Measurements from ENCODE around the gene RBM5.

Gene RBM5

DNA sequence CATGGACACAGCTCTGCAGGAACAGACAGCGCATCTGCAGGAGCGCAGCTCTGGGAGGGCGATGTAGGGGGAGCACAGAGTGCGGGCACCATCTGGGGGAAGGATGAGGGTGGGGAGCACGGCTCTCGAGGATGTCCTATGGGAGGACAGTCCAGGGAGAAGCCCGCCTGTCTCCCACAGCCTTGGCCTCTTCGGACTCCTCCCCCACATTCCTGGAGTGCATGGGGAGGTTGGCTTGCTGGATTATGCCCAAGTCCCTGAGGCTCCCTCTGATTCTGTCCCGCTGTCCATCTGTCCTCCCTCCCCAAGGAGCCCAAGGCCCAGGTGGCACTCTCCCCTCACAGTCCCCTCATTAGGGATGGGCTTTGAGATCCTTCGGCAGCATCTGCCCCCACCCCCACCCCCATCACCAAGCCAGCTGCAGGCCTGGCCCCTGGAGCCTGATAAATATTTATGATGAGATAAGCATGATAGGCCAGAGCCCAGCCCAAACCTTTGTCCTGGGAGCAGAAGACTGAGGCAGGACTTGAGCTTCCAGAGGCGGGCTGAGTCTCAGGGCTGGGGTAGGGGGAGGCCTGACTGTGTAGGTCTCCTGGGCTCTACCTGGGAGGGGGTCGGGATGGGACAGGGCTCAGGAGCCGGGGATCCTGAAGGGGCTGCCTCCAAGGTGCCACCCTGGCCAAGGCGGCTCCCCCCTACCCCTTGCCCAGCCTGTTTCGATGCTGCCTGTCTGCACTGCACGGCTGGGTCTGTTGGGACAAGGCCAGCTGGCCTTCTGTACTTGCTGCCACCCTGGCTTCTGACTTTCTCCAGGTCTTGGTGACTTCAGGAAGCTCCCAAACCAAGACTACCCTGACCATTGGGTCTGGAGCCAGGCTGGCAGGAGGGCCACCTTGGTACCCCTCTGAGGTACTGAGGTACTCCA is 37.8 kb downstream of the RBM5 start:
- ATAC-seq = no peak
- no peak overlapping the region for H3K4me3 Mint-ChIP-seq
- H3K27me3 Mint-ChIP-seq = no peaks in the 10 kb centered on the region
- H3K4me1 Mint-ChIP-seq = peaks cover 5% of the 10 kb centered on the region
- H3K36me3 Mint-ChIP-seq = no peaks in the 10 kb centered on the region
- no peaks in the 10 kb centered on the region for H3K9me3 Mint-ChIP-seq
- no peak overlapping the region for H3K27ac Mint-ChIP-seq

GRCh38 chr3:50127251-50127691 is 38.6 kb downstream of the RBM5 start:
- no peak for ATAC-seq
- Mint-ChIP-seq H3K36me3 (no peaks in the 10 kb centered on the region), H3K27me3 (no peaks in the 10 kb centered on the region), H3K9me3 (no peaks in the 10 kb centered on the region), H3K27ac (no peak overlapping the region), H3K4me1 (peaks cover 5% of the 10 kb centered on the region), H3K4me3 (no peak overlapping the region)

DNA sequence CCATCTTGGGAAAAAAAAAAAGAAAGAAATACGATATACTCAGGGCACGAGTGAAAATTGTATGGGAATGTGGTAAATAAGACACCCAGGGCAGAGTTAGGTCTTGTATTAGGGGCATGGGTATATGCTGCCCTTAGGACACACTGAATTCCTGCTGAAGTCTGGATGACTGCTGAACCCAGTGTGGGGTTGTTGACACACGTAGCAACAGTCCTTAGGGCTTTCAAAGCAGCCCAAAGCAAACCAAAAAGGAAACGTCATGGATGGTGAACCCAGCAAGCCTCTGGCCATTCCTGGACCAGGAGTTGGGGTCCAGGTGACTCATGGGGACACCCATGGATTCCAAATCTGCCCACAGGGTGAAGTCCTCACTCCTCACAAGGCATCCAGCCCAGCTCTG is 39.3 kb downstream of the RBM5 start:
- peaks cover 4% of the 10 kb centered on the region for H3K4me1 Mint-ChIP-seq
- H3K27me3 Mint-ChIP-seq = peaks cover 7% of the 10 kb centered on the region
- ATAC-seq = no peak
- no peaks in the 10 kb centered on the region for H3K9me3 Mint-ChIP-seq
- H3K27ac Mint-ChIP-seq = no peak overlapping the region
- no peak overlapping the region for H3K4me3 Mint-ChIP-seq
- no peaks in the 10 kb centered on the region for H3K36me3 Mint-ChIP-seq

- Mint-ChIP-seq H3K4me3 (no peak overlapping the region), H3K27me3 (peaks cover 26% of the 10 kb centered on the region), H3K9me3 (no peaks in the 10 kb centered on the region), H3K36me3 (no peaks in the 10 kb centered on the region), H3K4me1 (no peaks in the 10 kb centered on the region), H3K27ac (no peak overlapping the region)
- ATAC-seq = no peak
Measured at GRCh38 chr3:50130436-50130835, 41.7 kb downstream of the RBM5 start.

GRCh38 chr3:50132421-50133282 is 43.9 kb downstream of the RBM5 start:
- no peaks in the 10 kb centered on the region for H3K36me3 Mint-ChIP-seq
- no peak overlapping the region for H3K27ac Mint-ChIP-seq
- no peaks in the 10 kb centered on the region for H3K9me3 Mint-ChIP-seq
- H3K4me1 Mint-ChIP-seq = no peaks in the 10 kb centered on the region
- peaks cover 28% of the 10 kb centered on the region for H3K27me3 Mint-ChIP-seq
- ATAC-seq = no peak
- H3K4me3 Mint-ChIP-seq = no peak overlapping the region

DNA sequence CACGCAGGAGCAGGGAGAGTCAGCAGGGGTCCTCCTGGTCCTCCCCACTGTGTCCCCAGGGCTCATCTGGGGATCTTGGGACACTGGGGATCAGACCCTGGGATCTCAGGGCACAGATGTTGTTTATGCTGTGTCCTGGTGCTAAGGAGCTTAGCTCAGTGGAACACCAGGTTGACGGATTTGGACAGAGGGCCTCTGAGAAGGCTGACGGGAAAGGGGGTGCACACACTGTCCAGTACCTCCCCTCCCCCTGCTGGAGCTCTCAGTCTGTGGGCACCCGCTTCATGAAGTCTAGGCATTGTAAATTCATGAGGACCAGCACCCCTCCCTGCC is 44.5 kb downstream of the RBM5 start:
- Mint-ChIP-seq H3K4me1 (peaks cover under 1% of the 10 kb centered on the region), H3K27me3 (peaks cover 33% of the 10 kb centered on the region), H3K27ac (no peak overlapping the region), H3K36me3 (no peaks in the 10 kb centered on the region), H3K4me3 (no peak overlapping the region), H3K9me3 (no peaks in the 10 kb centered on the region)
- ATAC-seq = no peak

- Mint-ChIP-seq H3K9me3 (no peaks in the 10 kb centered on the region), H3K27me3 (peaks cover 42% of the 10 kb centered on the region), H3K4me1 (peaks cover 6% of the 10 kb centered on the region), H3K36me3 (no peaks in the 10 kb centered on the region), H3K27ac (no peak overlapping the region), H3K4me3 (no peak overlapping the region)
- no peak for ATAC-seq
Measured at GRCh38 chr3:50134367-50134766, 45.6 kb downstream of the RBM5 start.

DNA sequence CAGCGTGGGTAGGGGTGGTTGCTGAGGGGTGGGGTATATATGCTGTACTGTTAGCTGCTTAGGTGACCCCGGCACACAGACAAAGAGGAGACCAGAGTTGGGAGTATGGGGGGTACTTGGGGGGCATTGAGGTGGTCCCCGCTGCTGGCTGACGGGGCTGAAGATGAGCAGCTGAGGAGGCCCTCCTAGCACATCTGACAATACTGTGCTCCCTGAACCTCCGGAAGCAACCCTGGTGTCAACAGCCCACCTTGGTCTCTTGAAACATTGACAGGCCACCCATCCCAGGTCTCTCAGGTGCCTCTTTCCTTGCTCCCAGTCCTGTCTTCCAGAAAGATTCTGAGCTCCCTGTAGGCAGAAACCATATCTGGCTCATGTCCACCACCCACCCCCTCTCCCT is 47.2 kb downstream of the RBM5 start:
- no peak for ATAC-seq
- Mint-ChIP-seq H3K4me1 (peaks cover 6% of the 10 kb centered on the region), H3K4me3 (no peak overlapping the region), H3K27ac (no peak overlapping the region), H3K36me3 (no peaks in the 10 kb centered on the region), H3K27me3 (peaks cover 53% of the 10 kb centered on the region), H3K9me3 (no peaks in the 10 kb centered on the region)

GRCh38 chr3:50136714-50137405 is 48.1 kb downstream of the RBM5 start:
- Mint-ChIP-seq H3K4me3 (no peak overlapping the region), H3K27me3 (peaks cover 62% of the 10 kb centered on the region), H3K4me1 (peaks cover 6% of the 10 kb centered on the region), H3K9me3 (no peaks in the 10 kb centered on the region), H3K36me3 (no peaks in the 10 kb centered on the region), H3K27ac (no peak overlapping the region)
- no peak for ATAC-seq

GRCh38 chr3:50137531-50137930 is 48.8 kb downstream of the RBM5 start:
- no peaks in the 10 kb centered on the region for H3K36me3 Mint-ChIP-seq
- H3K27me3 Mint-ChIP-seq = peaks cover 67% of the 10 kb centered on the region
- no peaks in the 10 kb centered on the region for H3K9me3 Mint-ChIP-seq
- ATAC-seq = no peak
- peaks cover 6% of the 10 kb centered on the region for H3K4me1 Mint-ChIP-seq
- H3K27ac Mint-ChIP-seq = no peak overlapping the region
- no peak overlapping the region for H3K4me3 Mint-ChIP-seq

DNA sequence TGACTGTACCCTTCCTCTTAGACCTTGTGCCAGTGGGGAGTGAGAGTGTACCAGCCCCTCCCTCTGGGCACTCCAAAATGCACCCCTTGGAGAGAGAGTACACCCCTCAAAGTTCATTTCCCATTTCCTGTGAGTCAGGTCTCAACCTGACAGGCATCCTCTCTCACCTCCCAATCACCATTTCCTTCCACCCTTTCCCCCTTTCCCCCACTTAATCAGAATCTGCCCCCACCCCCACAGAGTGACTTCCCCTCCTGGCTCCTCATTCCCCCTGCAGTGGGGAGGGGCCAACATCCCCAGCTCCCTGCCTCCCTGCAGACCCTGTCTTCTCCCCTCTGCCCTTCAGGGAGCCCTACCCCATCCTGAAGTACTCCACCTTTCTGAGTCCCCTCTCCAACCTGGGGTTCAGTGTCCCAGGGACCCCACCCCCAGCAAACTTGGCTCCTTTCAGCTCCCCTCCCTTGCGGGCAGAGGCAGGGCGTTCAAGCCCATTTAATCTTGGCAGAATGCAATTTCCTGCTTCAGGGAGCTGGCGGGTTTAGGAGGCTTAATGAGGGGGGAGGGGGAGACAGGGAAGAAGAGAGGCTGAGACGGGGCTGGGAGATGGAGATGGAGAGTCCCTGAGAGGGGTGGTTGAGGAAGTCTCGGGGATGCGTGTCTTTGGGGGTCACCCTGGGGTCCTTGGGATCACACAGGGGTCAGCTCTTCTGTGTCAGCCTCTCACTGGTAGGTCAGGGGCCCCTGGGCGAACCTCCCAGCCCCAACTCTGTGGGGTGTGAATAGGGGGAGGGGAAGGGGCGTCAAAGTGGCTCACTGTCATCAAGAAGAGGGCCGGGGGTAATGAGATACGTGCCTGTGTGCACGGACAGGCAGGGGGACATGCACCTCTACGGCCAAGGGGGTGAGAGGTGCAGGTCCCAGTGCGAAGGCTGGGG is 49.8 kb downstream of the RBM5 start:
- peaks cover 59% of the 10 kb centered on the region for H3K27me3 Mint-ChIP-seq
- peaks cover 6% of the 10 kb centered on the region for H3K4me1 Mint-ChIP-seq
- H3K27ac Mint-ChIP-seq = no peak overlapping the region

GRCh38 chr3:50139308-50139707 is 50.6 kb downstream of the RBM5 start:
- Mint-ChIP-seq H3K4me3 (no peak overlapping the region), H3K27ac (no peak overlapping the region), H3K9me3 (no peaks in the 10 kb centered on the region), H3K27me3 (peaks cover 55% of the 10 kb centered on the region), H3K36me3 (no peaks in the 10 kb centered on the region), H3K4me1 (peaks cover 6% of the 10 kb centered on the region)
- peak; percentile 3 for ATAC-seq

More for the DNA sequence above, 49.8 kb downstream of the RBM5 start:
- no peak for ATAC-seq
- Mint-ChIP-seq H3K4me3 (no peak overlapping the region), H3K36me3 (no peaks in the 10 kb centered on the region), H3K9me3 (no peaks in the 10 kb centered on the region)

GRCh38 chr3:50139718-50140423 is 51.2 kb downstream of the RBM5 start:
- Mint-ChIP-seq H3K36me3 (no peaks in the 10 kb centered on the region), H3K27me3 (peaks cover 52% of the 10 kb centered on the region), H3K4me3 (no peak overlapping the region), H3K27ac (no peak overlapping the region), H3K4me1 (peaks cover 6% of the 10 kb centered on the region), H3K9me3 (no peaks in the 10 kb centered on the region)
- peak; percentile 10 for ATAC-seq

- Mint-ChIP-seq H3K4me3 (no peak overlapping the region), H3K9me3 (no peaks in the 10 kb centered on the region), H3K27ac (no peak overlapping the region), H3K4me1 (peaks cover 6% of the 10 kb centered on the region), H3K27me3 (peaks cover 56% of the 10 kb centered on the region), H3K36me3 (no peaks in the 10 kb centered on the region)
- no peak for ATAC-seq
Measured at GRCh38 chr3:50140990-50141389, 52.3 kb downstream of the RBM5 start.

Data from stimulated activated memory B cell treated with anti-CD40 and anti-IgM and Interleukin-4, amounts not matched to agents 10 μg/mL and 1 μg/mL and 100 μg/mL, for 72 hours (primary cell).